ENCODE results near the gene IL25. TPM values are rescaled to one million over a fixed set of nuclear protein-coding genes. Genes with fewer than 3 reads are reported as not detected.

IL25 gene
- total and polyA plus RNA-seq, 2 of the 4 experiments (the other 2 are of a cell fraction) = not detected

- Histone ChIP-seq H2AK9ac (replicated peaks; ENCODE audit: low read depth, low read length, poor library complexity) (no peak overlapping the region), H2AK5ac (ENCODE audit: low read depth, low read length) (no peak overlapping the region), H3K18ac (ENCODE audit: low read depth, low read length) (no peak overlapping the region), H3K56ac (ENCODE audit: extremely low read depth, insufficient read depth, low read length) (no peak overlapping the region), H4K91ac (ENCODE audit: insufficient read depth, low read depth, low read length) (no peak overlapping the region), H3K79me1 (ENCODE audit: low read depth in 1 of 2, low read length in 2 of 2) (no peaks in the 10 kb centered on the region), H3K23ac (ENCODE audit: low read depth, low read length) (no peak overlapping the region), H2BK15ac (ENCODE audit: low read depth, low read length) (no peak overlapping the region), H4K5ac (ENCODE audit: low read depth, low read length) (no peak overlapping the region), H3K4me1 (ENCODE audit: control insufficient read depth, insufficient read depth, low read length) (no peaks in the 10 kb centered on the region), H3K14ac (replicated peaks; ENCODE audit: low read depth, low read length) (no peak overlapping the region), H3K9ac (ENCODE audit: low read depth, low read length) (no peak overlapping the region), H4K8ac (ENCODE audit: low read depth in 2 of 2, low read length in 2 of 2) (no peak overlapping the region), H3K4me3 (ENCODE audit: insufficient read depth, low read depth, low read length) (no peak overlapping the region), H4K20me1 (ENCODE audit: insufficient read depth, low read length) (no peaks in the 10 kb centered on the region), H3K27me3 (ENCODE audit: control insufficient read depth, insufficient read depth, low read length) (peaks cover 40% of the 10 kb centered on the region), H2BK120ac (ENCODE audit: low read depth, low read length) (no peak overlapping the region), H3K4ac (ENCODE audit: low read depth, low read length) (no peak overlapping the region), H3K4me2 (ENCODE audit: low read depth, low read length) (no peak overlapping the region), H2BK5ac (ENCODE audit: low read depth, low read length, poor library complexity, severe bottlenecking) (no peak overlapping the region), H3K36me3 (ENCODE audit: control insufficient read depth, insufficient read depth, low read length) (no peaks in the 10 kb centered on the region), H2BK20ac (ENCODE audit: low read depth, low read length) (no peak overlapping the region), H2AFZ (replicated peaks; ENCODE audit: low read length, poor library complexity) (no peak overlapping the region), H3K27ac (ENCODE audit: insufficient read depth, low read length) (no peak overlapping the region), H3K9me3 (ENCODE audit: control insufficient read depth, insufficient read depth, low read length) (no peaks in the 10 kb centered on the region), H3K9me1 (ENCODE audit: insufficient read depth, low read length) (no peaks in the 10 kb centered on the region)
- ATAC-seq (ENCODE audit: low read depth) (no peak), DNase-seq (no peak)
- TF ChIP-seq RFX5 (IDR thresholded peaks at IDR 0.05; ENCODE audit: low read depth, low read length) (no peak), RCOR1 (IDR thresholded peaks at IDR 0.05; ENCODE audit: insufficient replicate concordance, low read length) (no peak), MXI1 (IDR thresholded peaks at IDR 0.05; ENCODE audit: borderline replicate concordance, low read depth, low read length) (no peak), BHLHE40 (IDR thresholded peaks at IDR 0.05; ENCODE audit: low read depth, low read length) (no peak), FOS (IDR thresholded peaks at IDR 0.05; ENCODE audit: low read depth, low read length) (no peak), POLR2A (IDR thresholded peaks at IDR 0.05; ENCODE audit: low read depth, low read length) (no peak), RAD21 (IDR thresholded peaks at IDR 0.05; ENCODE audit: low read length) (no peak), CHD1 (IDR thresholded peaks at IDR 0.05; ENCODE audit: low read depth, low read length) (no peak), MAFK (IDR thresholded peaks at IDR 0.05; ENCODE audit: low read depth, low read length) (no peak)
- TF ChIP-seq, protein P1, sequence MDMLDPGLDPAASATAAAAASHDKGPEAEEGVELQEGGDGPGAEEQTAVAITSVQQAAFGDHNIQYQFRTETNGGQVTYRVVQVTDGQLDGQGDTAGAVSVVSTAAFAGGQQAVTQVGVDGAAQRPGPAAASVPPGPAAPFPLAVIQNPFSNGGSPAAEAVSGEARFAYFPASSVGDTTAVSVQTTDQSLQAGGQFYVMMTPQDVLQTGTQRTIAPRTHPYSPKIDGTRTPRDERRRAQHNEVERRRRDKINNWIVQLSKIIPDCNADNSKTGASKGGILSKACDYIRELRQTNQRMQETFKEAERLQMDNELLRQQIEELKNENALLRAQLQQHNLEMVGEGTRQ (IDR thresholded peaks at IDR 0.05; ENCODE audit: low read depth, low read length) = no peak
- TF ChIP-seq, protein P2, sequence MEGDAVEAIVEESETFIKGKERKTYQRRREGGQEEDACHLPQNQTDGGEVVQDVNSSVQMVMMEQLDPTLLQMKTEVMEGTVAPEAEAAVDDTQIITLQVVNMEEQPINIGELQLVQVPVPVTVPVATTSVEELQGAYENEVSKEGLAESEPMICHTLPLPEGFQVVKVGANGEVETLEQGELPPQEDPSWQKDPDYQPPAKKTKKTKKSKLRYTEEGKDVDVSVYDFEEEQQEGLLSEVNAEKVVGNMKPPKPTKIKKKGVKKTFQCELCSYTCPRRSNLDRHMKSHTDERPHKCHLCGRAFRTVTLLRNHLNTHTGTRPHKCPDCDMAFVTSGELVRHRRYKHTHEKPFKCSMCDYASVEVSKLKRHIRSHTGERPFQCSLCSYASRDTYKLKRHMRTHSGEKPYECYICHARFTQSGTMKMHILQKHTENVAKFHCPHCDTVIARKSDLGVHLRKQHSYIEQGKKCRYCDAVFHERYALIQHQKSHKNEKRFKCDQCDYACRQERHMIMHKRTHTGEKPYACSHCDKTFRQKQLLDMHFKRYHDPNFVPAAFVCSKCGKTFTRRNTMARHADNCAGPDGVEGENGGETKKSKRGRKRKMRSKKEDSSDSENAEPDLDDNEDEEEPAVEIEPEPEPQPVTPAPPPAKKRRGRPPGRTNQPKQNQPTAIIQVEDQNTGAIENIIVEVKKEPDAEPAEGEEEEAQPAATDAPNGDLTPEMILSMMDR (conservative IDR thresholded peaks at IDR 0.05; ENCODE audit: low read depth, low read length) = no peak
- no TSS peak for BruUV-seq (replicated peaks)
- POLR2A ChIA-PET (ENCODE audit: unreplicated experiment) = no interaction called here
- dilution Hi-C loops (cut with HindIII; ENCODE audit: low sequenced_read_pairs, unreplicated experiment) = no loop called here
- no CpG with 5 or more reads among the region's 1 CpG for WGBS, 2 experiments (ENCODE audit: extremely low coverage in 2 of 2, insufficient read length in 1 of 2)
- intact Hi-C loops (cut with micrococcal nuclease) = no loop called here
- CTCF ChIA-PET = interaction anchor here (1.2 kb wide), 1 partner anchor 8 kb away, joined by 3 read pairs; no protein-coding TSS in a partner anchor
- in situ Hi-C loops (cut with MboI; ENCODE audit: low sequenced_read_pairs) = no loop called here
Observed at GRCh38 chr14:23386999-23387398, 14.4 kb downstream of the IL25 start.
